HEK293 (cell line): ENCODE results near the gene TAF5L.

Experiments
- BCL11A ChIP-seq: fragments of 450-650 bp; formaldehyde crosslinking; IDR thresholded peaks from 2 replicates; pipeline ENCODE4 v1.5.1; 2016; ENCODE audit warnings: low read depth, missing biosample characterization, missing genetic modification characterization
- FEZF1 ChIP-seq: fragments of 450-650 bp; formaldehyde crosslinking; IDR thresholded peaks from 2 replicates; pipeline ENCODE4 v1.5.1; 2016; ENCODE audit warnings: missing biosample characterization, missing genetic modification characterization
- GFI1B ChIP-seq: fragments of 450-650 bp; formaldehyde crosslinking; IDR thresholded peaks from 2 replicates; pipeline ENCODE4 v1.5.1; 2016; ENCODE audit warnings: missing biosample characterization, missing genetic modification characterization
- HOXC10 ChIP-seq: sonication (generic); formaldehyde crosslinking; IDR thresholded peaks from 2 replicates; pipeline ENCODE4 v1.8.1; 2023; ENCODE audit warnings: mild to moderate bottlenecking, missing genetic modification reagents
- MEIS1 ChIP-seq: sonication (generic); formaldehyde crosslinking; IDR thresholded peaks from 2 replicates; pipeline ENCODE4 v1.8.1; 2022; ENCODE audit warnings: missing genetic modification reagents, mild to moderate bottlenecking, borderline replicate concordance
- MYNN ChIP-seq: fragments of 450-650 bp; formaldehyde crosslinking; IDR thresholded peaks from 2 replicates; pipeline ENCODE4 v1.5.1; 2016; ENCODE audit warnings: missing biosample characterization, missing genetic modification characterization, borderline replicate concordance
- OVOL3 ChIP-seq: fragments of 450-650 bp; formaldehyde crosslinking; IDR thresholded peaks from 2 replicates; pipeline ENCODE4 v1.5.1; 2016; ENCODE audit warnings: missing biosample characterization, missing genetic modification characterization
- PRDM1 ChIP-seq: fragments of 450-650 bp; formaldehyde crosslinking; IDR thresholded peaks from 2 replicates; pipeline ENCODE4; 2016; ENCODE audit warnings: missing biosample characterization, missing genetic modification characterization
- SCRT2 ChIP-seq: fragments of 450-650 bp; formaldehyde crosslinking; IDR thresholded peaks from 2 replicates; pipeline ENCODE4 v1.5.1; 2016; ENCODE audit warnings: missing biosample characterization, missing genetic modification characterization
- SP7 ChIP-seq: fragments of 450-650 bp; formaldehyde crosslinking; IDR thresholded peaks from 2 replicates; pipeline ENCODE4 v1.5.1; 2016; ENCODE audit warnings: missing biosample characterization, missing genetic modification characterization
- ZNF133 ChIP-seq: fragments of 450-650 bp; formaldehyde crosslinking; IDR thresholded peaks from 2 replicates; pipeline ENCODE4 v1.5.1; 2016; ENCODE audit warnings: missing biosample characterization, missing genetic modification characterization
- ZNF155 ChIP-seq: fragments of 450-650 bp; formaldehyde crosslinking; IDR thresholded peaks from 2 replicates; pipeline ENCODE4 v1.5.1; 2016; ENCODE audit warnings: missing biosample characterization, missing genetic modification characterization
- ZNF19 ChIP-seq: fragments of 450-650 bp; formaldehyde crosslinking; IDR thresholded peaks from 2 replicates; pipeline ENCODE4; 2016; ENCODE audit warnings: missing biosample characterization, missing genetic modification characterization, low read depth
- ZNF202 ChIP-seq: fragments of 450-650 bp; formaldehyde crosslinking; IDR thresholded peaks from 2 replicates; pipeline ENCODE4 v1.5.1; 2016; ENCODE audit warnings: missing biosample characterization, missing genetic modification characterization, borderline replicate concordance
- ZNF350 ChIP-seq: fragments of 450-650 bp; formaldehyde crosslinking; IDR thresholded peaks from 2 replicates; pipeline ENCODE4 v1.5.0; 2017; ENCODE audit warnings: missing biosample characterization, mild to moderate bottlenecking, missing genetic modification characterization
- ZNF404 ChIP-seq: fragments of 450-650 bp; formaldehyde crosslinking; IDR thresholded peaks from 2 replicates; pipeline ENCODE4 v1.5.1; 2017; ENCODE audit warnings: missing biosample characterization, missing genetic modification characterization
- ZNF426 ChIP-seq: fragments of 450-650 bp; formaldehyde crosslinking; IDR thresholded peaks from 2 replicates; pipeline ENCODE4 v1.5.1; 2017; ENCODE audit warnings: missing biosample characterization, missing genetic modification characterization, mild to moderate bottlenecking, inconsistent platforms, moderate library complexity
- ZNF544 ChIP-seq: fragments of 450-650 bp; formaldehyde crosslinking; IDR thresholded peaks from 2 replicates; pipeline ENCODE4 v1.5.0; 2017; ENCODE audit warnings: missing biosample characterization, missing genetic modification characterization
- ZNF548 ChIP-seq: fragments of 450-650 bp; formaldehyde crosslinking; IDR thresholded peaks from 2 replicates; pipeline ENCODE4 v1.5.1; 2016; ENCODE audit warnings: missing biosample characterization, missing genetic modification characterization
- ZNF561 ChIP-seq: fragments of 450-650 bp; IDR thresholded peaks from 2 replicates; pipeline ENCODE4 v1.5.1; 2018; ENCODE audit warnings: missing biosample characterization, missing genetic modification characterization, borderline replicate concordance
- ZNF629 ChIP-seq: fragments of 450-650 bp; formaldehyde crosslinking; IDR thresholded peaks from 2 replicates; pipeline ENCODE4 v1.5.1; 2017; ENCODE audit warnings: missing biosample characterization, missing genetic modification characterization
- ZNF747 ChIP-seq: fragments of 450-650 bp; formaldehyde crosslinking; IDR thresholded peaks from 2 replicates; pipeline ENCODE4 v1.5.1; 2016; ENCODE audit warnings: missing biosample characterization, missing genetic modification characterization
- ZNF843 ChIP-seq: fragments of 450-650 bp; formaldehyde crosslinking; IDR thresholded peaks from 2 replicates; pipeline ENCODE4 v1.5.1; 2016; ENCODE audit warnings: missing biosample characterization, missing genetic modification characterization
- ZSCAN16 ChIP-seq: fragments of 450-650 bp; formaldehyde crosslinking; IDR thresholded peaks from 2 replicates; pipeline ENCODE4 v1.5.1; 2016; ENCODE audit warnings: missing biosample characterization, missing genetic modification characterization
- TF ChIP-seq, protein P1 (sequence below): fragments of 450-650 bp; formaldehyde crosslinking; IDR thresholded peaks from 2 replicates; pipeline ENCODE4; 2016; ENCODE audit warnings: missing biosample characterization, missing genetic modification characterization
- TF ChIP-seq, protein P2 (sequence below): fragments of 450-650 bp; formaldehyde crosslinking; IDR thresholded peaks from 2 replicates; pipeline ENCODE4 v1.5.1; 2016; ENCODE audit warnings: missing biosample characterization, missing genetic modification characterization
- TF ChIP-seq, protein P3 (sequence below): fragments of 450-650 bp; formaldehyde crosslinking; IDR thresholded peaks from 2 replicates; pipeline ENCODE4 v1.5.1; 2016; ENCODE audit warnings: missing biosample characterization, missing genetic modification characterization
- TF ChIP-seq, protein P4 (sequence below): fragments of 450-650 bp; formaldehyde crosslinking; optimal IDR thresholded peaks from 2 replicates; pipeline ENCODE3; 2016; ENCODE audit warnings: missing biosample characterization, mild to moderate bottlenecking, missing genetic modification characterization
- TF ChIP-seq, protein P5 (sequence below): fragments of 450-650 bp; formaldehyde crosslinking; IDR thresholded peaks from 2 replicates; pipeline ENCODE4 v1.5.1; 2016; ENCODE audit warnings: missing biosample characterization, missing genetic modification characterization
- TF ChIP-seq, protein P6 (sequence below): fragments of 450-650 bp; formaldehyde crosslinking; IDR thresholded peaks from 2 replicates; pipeline ENCODE4 v1.5.0; 2017; ENCODE audit warnings: missing biosample characterization, missing genetic modification characterization, borderline replicate concordance

The TAF5L gene

DNA sequence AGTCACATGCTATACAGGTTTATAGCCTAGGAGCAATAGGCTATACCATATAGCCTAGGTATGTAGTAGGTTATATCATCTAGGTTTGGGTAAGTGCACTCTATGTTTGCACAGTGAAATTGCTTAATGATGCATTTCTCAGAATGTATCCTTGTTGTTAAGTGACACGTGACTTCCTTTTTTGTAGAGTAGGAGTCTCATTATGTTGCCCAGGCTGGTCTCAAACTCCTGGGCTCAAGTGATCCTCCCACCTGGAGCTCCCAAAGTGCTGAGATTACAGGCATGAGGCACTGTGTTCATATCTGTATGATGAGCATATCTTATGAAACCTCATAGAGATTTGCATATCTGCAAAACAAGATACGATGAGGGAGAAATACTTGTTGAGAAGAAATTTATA is 53.6 kb downstream of the TAF5L start (continued):
- TF ChIP-seq ZNF19 (tag by site-specific recombination): no peak
- TF ChIP-seq FEZF1: peak; percentile 75
- TF ChIP-seq ZNF544 (tag by site-specific recombination): no peak
- TF ChIP-seq ZSCAN16: no peak
- TF ChIP-seq, protein P1, sequence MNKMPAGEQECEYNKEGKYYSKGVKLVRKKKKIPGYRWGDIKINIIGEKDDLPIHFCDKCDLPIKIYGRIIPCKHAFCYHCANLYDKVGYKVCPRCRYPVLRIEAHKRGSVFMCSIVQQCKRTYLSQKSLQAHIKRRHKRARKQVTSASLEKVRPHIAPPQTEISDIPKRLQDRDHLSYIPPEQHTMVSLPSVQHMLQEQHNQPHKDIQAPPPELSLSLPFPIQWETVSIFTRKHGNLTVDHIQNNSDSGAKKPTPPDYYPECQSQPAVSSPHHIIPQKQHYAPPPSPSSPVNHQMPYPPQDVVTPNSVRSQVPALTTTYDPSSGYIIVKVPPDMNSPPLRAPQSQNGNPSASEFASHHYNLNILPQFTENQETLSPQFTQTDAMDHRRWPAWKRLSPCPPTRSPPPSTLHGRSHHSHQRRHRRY: no peak
- TF ChIP-seq, protein P2, sequence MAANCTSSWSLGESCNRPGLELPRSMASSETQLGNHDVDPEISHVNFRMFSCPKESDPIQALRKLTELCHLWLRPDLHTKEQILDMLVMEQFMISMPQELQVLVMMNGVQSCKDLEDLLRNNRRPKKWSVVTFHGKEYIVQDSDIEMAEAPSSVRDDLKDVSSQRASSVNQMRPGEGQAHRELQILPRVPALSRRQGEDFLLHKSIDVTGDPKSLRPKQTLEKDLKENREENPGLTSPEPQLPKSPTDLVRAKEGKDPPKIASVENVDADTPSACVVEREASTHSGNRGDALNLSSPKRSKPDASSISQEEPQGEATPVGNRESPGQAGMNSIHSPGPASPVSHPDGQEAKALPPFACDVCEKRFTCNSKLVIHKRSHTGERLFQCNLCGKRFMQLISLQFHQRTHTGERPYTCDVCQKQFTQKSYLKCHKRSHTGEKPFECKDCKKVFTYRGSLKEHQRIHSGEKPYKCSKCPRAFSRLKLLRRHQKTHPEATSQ: no peak
- TF ChIP-seq OVOL3 (tag by site-specific recombination): peak; percentile 82
- TF ChIP-seq, protein P3, sequence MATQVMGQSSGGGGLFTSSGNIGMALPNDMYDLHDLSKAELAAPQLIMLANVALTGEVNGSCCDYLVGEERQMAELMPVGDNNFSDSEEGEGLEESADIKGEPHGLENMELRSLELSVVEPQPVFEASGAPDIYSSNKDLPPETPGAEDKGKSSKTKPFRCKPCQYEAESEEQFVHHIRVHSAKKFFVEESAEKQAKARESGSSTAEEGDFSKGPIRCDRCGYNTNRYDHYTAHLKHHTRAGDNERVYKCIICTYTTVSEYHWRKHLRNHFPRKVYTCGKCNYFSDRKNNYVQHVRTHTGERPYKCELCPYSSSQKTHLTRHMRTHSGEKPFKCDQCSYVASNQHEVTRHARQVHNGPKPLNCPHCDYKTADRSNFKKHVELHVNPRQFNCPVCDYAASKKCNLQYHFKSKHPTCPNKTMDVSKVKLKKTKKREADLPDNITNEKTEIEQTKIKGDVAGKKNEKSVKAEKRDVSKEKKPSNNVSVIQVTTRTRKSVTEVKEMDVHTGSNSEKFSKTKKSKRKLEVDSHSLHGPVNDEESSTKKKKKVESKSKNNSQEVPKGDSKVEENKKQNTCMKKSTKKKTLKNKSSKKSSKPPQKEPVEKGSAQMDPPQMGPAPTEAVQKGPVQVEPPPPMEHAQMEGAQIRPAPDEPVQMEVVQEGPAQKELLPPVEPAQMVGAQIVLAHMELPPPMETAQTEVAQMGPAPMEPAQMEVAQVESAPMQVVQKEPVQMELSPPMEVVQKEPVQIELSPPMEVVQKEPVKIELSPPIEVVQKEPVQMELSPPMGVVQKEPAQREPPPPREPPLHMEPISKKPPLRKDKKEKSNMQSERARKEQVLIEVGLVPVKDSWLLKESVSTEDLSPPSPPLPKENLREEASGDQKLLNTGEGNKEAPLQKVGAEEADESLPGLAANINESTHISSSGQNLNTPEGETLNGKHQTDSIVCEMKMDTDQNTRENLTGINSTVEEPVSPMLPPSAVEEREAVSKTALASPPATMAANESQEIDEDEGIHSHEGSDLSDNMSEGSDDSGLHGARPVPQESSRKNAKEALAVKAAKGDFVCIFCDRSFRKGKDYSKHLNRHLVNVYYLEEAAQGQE (tag by site-specific recombination): no peak
- TF ChIP-seq MEIS1 (CRISPR knock-in tag): no peak
- TF ChIP-seq, protein P4, sequence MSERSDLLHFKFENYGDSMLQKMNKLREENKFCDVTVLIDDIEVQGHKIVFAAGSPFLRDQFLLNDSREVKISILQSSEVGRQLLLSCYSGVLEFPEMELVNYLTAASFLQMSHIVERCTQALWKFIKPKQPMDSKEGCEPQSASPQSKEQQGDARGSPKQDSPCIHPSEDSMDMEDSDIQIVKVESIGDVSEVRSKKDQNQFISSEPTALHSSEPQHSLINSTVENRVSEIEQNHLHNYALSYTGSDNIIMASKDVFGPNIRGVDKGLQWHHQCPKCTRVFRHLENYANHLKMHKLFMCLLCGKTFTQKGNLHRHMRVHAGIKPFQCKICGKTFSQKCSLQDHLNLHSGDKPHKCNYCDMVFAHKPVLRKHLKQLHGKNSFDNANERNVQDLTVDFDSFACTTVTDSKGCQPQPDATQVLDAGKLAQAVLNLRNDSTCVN (tag by site-specific recombination): no peak
- no peak for TF ChIP-seq ZNF426
- peak; percentile 52 for TF ChIP-seq SP7
- TF ChIP-seq ZNF629 (tag by site-specific recombination): peak; percentile 82
- no peak for TF ChIP-seq ZNF548 (tag by site-specific recombination)
- no peak for TF ChIP-seq HOXC10 (CRISPR knock-in tag)
- peak; percentile 81; the same call in 1 of the 2 replicates for TF ChIP-seq ZNF561 (tag by site-specific recombination)
- 0 out of 2 replicates have a peak, but pooled peaks have one; percentile 50 for TF ChIP-seq BCL11A (tag by site-specific recombination)
- no peak for TF ChIP-seq ZNF350 (tag by site-specific recombination)
- peak; percentile 26; the same call in 1 of the 2 replicates for TF ChIP-seq GFI1B (tag by site-specific recombination)
- TF ChIP-seq PRDM1 (tag by site-specific recombination): no peak
- no peak for TF ChIP-seq ZNF404 (tag by site-specific recombination)
- no peak; the same call in 1 of the 2 replicates for TF ChIP-seq SCRT2
- no peak for TF ChIP-seq ZNF155 (tag by site-specific recombination)
- TF ChIP-seq MYNN (tag by site-specific recombination): no peak
- TF ChIP-seq, protein P5, sequence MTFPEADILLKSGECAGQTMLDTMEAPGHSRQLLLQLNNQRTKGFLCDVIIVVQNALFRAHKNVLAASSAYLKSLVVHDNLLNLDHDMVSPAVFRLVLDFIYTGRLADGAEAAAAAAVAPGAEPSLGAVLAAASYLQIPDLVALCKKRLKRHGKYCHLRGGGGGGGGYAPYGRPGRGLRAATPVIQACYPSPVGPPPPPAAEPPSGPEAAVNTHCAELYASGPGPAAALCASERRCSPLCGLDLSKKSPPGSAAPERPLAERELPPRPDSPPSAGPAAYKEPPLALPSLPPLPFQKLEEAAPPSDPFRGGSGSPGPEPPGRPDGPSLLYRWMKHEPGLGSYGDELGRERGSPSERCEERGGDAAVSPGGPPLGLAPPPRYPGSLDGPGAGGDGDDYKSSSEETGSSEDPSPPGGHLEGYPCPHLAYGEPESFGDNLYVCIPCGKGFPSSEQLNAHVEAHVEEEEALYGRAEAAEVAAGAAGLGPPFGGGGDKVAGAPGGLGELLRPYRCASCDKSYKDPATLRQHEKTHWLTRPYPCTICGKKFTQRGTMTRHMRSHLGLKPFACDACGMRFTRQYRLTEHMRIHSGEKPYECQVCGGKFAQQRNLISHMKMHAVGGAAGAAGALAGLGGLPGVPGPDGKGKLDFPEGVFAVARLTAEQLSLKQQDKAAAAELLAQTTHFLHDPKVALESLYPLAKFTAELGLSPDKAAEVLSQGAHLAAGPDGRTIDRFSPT (tag by site-specific recombination): no peak
- no peak for TF ChIP-seq ZNF747 (tag by site-specific recombination)
- TF ChIP-seq, protein P6, sequence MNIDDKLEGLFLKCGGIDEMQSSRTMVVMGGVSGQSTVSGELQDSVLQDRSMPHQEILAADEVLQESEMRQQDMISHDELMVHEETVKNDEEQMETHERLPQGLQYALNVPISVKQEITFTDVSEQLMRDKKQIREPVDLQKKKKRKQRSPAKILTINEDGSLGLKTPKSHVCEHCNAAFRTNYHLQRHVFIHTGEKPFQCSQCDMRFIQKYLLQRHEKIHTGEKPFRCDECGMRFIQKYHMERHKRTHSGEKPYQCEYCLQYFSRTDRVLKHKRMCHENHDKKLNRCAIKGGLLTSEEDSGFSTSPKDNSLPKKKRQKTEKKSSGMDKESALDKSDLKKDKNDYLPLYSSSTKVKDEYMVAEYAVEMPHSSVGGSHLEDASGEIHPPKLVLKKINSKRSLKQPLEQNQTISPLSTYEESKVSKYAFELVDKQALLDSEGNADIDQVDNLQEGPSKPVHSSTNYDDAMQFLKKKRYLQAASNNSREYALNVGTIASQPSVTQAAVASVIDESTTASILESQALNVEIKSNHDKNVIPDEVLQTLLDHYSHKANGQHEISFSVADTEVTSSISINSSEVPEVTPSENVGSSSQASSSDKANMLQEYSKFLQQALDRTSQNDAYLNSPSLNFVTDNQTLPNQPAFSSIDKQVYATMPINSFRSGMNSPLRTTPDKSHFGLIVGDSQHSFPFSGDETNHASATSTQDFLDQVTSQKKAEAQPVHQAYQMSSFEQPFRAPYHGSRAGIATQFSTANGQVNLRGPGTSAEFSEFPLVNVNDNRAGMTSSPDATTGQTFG (tag by site-specific recombination): no peak
- TF ChIP-seq ZNF133 (tag by site-specific recombination): no peak
- no peak for TF ChIP-seq ZNF202 (tag by site-specific recombination)
- TF ChIP-seq ZNF843 (tag by site-specific recombination): peak; percentile 76
